GM19099 (cell line): ENCODE measurements around the gene OTULIN.

Experiments
- POLR2A ChIP-seq: IDR thresholded peaks from 3 replicates; pipeline ENCODE4 v1.6.1; 2011; ENCODE audit warnings: low read depth; ENCODE audit not compliant: insufficient read length; ENCODE audit errors: extremely low read depth

The OTULIN gene

DNA sequence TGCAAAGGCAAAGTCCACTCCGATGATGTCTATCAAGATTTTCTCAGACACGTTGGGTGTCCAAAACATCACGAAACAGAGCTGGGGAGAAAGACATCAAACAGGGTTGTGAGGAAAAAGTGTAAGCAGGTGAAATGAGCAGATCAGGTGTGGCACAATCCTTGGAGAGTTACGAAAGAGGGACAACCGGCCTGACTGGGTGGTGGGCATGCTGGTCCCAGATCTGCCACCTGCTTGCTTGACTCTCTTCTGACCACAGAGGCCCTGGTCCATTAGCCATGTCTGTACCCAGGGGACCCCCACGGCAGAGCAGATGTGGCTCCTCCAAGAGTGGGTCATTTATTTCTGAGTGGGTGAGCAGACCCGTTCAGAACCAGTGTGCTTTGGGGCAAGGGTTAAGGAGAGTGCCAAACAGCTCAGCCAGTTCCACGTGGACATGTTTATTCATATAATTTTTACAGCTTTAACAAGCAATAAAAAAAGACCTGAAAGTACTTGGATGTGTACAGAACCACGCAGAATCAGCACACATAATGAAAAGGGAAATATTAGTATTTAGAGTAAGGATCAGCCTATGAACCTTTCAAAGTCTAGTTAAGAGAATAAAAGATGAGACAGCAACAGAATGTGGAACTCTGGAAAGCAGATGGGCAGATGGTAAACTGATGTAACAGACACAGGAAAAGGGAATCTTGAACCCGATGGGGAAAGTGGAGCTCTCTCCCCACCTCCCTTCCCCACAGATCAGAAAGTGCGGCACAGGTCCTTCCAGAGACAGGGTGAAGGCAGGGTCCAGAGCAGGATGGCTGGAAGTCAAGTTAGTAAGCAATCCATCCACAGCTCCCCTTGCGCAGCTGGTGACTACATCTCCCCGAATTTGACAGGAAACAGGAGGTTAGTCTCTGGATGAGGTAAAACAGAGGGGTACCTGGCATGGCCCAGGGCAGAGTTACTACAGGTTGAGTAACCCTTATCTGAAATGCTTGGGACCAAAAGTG is 52.5 kb downstream of the OTULIN start:
- TF ChIP-seq POLR2A, result no peak

DNA sequence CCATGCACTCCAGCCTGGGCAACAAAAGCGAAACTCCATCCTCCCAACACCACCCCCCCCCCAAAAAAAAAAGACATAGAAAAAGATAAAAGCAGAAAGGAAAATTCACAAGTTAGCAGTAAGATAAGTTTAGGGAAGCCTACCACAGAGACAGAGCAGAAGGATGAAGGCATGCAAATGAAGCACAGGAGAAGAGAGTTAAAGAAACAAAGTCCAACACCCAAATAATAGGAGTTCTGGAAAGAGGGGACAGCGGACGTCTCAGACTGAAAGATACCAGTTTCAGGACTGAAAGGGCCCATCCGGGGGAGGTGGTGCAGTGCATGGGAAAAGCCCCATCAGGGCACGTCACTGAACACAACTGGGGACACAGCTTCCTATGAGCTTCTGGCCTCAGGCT is 54.3 kb downstream of the OTULIN start:
- TF ChIP-seq POLR2A, result no peak

DNA sequence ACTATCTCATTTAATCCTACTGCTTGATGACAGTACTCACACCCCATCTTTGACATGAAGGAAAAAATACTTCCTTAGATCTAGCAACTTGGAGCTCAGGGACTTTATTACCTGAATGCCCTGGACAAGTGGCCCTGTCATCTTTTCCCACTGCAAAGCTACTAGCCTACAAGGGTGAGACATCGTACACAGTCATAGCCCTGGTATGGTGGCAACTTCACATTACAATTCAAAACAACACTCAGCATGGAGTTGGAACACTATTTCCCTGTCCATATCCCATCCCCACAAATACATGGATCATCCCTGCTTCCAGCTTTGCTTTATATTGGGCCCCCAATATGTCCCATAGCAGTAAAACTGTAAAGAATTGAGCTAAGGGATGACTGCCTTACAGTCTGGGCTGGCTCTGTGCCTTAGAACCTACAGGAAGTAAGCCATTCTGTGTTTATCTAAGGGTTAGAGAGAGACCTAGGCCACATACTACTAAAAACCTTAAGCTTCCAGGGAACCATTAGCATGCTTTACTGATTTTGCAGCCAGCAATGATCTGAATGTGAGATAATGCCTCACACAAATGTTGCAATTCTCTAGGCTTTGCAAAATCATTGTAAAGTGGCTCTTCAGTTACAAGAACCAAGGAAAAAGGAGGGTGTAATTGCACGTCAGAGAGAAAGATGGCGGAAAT is 55.9 kb downstream of the OTULIN start:
- TF ChIP-seq POLR2A, result no peak

DNA sequence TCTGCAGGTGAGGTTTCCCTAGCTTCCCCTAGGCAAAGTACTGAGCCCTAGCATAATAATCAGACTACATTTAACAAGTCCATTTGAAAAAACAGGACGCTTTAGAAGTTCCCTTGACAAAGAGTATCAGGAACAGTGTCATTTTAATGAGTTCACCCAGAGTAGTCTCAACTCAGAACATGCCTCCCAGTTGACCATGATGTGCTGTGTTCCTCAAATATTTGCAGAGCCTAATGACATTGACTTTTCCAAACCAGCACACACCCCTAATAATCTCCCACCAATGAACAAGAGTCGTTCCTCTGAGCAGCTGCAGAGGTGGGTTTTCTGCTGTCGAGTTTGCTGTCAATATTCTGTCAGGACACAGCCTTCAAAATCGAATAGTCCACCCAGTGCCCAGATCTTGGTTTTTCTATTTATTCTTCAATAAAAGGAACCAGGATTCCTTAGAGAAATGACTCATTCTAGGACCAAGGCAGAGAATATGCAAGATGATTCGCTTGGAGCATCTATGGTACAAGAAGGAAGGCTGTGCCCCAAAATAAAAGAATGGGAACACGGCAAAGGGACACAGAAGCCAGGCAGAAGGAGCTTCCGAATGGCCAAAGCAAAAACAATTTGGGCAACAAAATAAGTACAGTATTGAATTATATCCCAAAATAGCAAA is 57.6 kb downstream of the OTULIN start:
- TF ChIP-seq POLR2A, result no peak

DNA sequence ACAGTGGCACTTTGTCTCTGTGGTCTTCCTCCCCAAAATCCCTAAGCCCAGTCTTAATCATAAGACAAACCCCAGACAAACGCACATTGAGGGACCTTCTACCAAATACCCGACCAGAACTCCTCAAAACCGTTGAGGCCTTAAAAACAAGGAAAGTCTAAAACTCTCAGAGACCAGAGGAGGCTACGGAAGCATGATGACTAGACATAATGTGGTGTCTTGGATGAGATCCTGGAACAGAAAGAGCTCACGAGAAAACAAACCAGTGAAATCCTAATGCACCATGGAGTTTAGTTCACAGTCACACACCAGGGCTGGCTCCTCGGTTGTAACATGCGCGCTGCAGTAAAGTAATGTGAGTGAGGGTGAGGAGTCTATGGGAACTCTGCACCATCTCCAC is 58.4 kb downstream of the OTULIN start:
- TF ChIP-seq POLR2A, result no peak

DNA sequence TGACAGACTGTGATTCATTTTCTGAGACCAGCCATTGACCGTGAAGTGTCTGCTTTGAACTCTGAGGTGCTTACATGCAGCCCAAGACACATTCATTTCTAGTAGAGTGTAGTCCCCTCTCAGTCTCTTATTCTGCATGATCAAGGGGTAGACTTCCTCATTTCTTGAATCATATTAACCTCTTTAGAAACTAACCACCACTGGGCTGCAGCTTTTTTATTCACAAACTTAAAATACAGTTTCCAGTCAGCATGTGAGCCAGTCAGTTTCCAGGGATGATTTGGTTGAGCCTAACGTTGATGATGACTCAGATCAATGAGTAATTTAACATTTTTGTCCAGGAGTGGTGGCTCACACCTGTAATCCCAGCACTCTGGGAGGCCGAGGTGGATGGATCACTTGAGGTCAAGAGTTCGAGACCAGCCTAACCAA is 59.2 kb downstream of the OTULIN start:
- no peak for TF ChIP-seq POLR2A

DNA sequence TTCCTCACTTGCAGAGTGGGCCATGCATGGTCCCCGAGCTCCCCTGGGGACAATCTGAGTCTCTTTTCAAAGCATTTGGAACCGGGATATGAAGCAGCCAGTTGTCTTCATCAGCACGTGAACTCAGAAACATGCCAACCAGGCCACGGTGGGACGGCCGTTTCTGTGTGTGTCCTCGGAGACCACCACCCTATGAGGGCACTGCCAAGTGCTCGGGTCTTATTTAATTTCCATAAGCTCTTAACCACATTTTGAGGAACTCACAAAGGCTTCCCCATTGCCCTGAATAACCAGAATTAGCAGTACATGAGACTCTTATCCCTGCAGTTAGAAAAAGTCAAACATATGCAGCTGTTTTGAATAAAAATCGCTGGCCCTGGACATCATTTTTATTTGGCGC is 60.1 kb downstream of the OTULIN start:
- TF ChIP-seq POLR2A, result no peak

DNA sequence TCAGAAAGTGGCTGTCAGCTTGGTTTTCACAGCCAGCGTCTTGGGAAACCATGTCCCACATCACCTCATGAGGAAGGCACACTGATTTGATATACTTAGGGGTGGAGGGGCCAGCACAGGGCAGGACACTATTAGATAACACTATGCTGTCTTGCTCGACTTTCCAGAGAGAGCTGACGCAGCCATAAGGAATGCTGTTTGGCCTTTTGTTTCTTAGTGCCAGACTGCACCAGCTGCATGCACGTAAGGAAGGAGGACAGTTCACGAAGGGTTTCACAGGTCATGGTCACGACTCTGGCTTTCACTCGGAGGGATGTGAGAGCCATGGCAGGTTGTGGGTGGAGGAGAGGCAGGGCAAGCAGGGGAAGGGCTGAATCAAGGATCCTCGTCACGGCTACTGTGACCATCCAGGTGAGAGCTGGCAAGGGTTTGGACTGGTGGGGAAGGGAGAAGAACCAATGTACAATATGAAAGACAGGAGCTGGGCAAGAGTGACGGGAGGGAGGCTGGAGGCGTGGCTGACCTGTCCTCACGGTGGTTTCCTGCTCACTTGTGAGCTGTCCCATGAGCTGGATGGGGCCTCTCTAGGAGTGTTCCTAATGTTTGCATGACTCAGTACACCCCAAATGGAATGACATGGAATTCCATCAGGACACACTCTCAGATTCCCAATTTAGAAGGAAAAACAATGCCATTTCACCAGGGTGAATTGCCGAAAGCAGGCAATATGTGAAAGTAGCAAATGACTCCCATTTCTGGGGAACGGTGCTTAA is 61.7 kb downstream of the OTULIN start:
- no peak for TF ChIP-seq POLR2A

DNA sequence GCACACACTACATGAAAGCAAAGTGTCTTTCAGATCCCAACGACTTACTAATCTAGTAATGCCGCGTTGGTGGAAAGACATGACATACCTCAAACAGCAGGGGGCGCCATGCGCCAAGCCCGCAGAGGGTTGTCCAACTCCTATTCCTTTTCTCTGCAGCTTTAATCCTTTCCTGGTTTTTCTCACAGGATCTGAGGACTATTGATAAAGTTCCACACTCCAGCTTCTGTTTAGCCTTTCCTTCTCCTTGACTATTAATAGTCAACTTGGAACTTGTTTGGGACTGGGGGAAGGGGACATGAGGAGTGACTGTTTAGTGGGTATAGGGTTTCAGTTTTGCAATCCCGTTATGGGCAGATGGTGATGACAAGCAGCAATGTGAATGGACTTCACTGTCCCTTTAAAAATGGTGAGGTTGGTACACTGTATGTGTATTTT is 62.9 kb downstream of the OTULIN start:
- no peak for TF ChIP-seq POLR2A

DNA sequence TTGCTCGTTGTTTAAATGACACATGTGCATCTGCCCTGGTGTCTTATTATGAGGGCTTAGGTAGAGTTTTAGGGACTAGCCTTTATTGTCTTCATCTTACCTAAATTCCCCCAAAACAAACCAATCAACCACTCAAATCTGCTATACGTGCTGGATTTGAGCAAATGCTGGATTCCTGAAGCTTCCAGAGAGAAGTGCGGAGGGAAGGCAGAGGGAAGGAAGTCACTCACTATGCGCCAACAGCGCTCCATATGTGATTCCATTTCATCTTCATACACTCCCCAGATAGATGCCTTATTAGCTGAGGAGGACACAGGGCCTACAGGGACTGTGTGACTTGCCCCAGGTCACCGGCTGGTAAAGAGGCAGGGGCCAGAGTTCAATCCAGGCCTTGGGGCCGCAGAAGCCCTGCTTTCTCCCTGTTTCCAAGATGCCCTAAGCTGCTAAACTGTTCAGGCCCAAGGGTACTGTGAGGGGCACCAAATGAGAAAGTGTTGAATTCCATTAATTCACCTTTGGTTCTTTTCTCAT is 63.5 kb downstream of the OTULIN start:
- TF ChIP-seq POLR2A, result no peak

DNA sequence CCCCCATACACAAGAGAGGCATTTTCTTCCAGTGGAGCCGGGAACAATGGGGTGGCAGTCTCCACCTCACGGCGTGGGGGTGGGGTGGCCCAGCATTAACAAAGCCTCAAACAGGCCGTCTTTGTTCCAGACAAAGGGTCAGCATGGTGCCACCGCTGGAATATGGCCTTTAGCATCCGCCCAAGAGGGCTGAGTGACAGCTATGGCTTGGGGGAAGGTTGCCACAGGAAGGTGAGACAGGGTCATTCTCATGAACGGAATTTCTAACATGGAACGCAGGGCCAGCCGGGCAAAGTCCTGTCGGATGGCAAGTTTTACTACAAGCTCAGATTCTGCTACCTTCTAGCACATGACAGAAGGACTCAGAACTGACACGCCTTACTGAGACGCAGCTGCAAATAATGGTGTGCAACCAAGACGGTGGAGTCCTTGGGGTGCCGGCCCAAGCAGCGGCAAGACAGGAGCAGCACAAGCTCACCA is 64.0 kb downstream of the OTULIN start:
- TF ChIP-seq POLR2A, result no peak

DNA sequence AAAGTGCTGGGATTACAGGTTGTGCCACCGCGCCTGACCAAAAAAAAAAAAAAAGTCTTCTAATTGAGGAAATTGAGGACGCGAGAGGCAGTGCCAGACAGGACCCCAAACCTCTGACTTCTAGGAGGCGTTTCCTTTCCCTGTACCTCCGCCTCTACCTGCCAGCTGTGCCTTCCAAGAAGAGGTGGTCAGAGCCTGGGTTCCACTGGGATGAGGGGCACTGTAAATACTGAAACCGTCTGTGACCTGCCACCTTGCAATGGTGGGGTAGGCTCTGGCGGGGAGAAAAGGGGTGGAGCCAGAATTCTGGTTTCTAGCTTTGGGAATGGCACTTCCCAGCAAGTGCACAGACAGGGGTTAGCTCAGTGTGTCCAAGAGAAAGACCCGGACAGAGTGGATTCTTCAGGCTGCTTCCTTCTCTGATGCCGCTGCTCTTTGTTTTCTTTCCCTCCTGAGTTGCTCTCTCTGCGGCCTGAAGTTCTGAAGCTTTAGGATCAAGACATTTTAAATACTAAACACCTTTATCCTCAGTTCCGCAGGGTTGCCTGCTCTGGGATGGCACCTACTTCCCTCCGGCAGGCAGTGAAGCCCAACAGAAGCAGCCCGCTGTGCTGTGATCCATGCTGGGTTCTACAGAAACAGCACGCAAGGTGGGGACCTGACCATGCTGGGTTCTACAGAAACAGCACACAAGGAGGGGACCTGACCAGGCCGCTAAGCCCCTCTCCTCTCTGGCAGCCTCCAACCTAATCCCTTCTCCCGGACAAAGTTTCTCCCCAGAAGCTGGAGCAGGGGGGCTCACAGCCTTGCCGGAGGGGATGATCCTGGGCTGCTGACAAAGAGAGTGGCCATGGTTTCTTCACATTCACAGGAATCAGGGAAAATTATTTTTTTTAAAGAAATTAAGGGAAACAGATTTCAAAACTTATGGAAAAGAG is 65.2 kb downstream of the OTULIN start:
- TF ChIP-seq POLR2A, result no peak

DNA sequence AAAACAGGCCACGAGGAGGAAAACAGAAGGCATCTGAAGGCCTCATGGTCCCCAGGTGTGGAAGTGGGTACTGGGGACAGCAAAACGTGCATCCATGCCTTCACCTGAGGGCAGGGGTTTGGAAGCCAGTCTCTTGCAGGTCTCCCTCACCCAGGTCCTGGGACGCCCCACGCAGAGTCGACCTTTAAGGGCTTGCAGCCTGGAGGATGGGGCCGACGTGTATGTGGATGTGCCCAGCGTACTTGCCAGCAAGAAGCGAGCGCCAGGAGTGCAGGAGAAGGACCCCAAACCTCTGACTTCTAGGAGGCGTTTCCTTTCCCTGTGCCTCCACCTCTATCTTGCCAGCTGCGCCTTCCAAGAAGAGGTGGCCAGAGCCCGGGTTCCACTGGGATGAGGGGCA is 65.9 kb downstream of the OTULIN start:
- TF ChIP-seq POLR2A, result no peak

DNA sequence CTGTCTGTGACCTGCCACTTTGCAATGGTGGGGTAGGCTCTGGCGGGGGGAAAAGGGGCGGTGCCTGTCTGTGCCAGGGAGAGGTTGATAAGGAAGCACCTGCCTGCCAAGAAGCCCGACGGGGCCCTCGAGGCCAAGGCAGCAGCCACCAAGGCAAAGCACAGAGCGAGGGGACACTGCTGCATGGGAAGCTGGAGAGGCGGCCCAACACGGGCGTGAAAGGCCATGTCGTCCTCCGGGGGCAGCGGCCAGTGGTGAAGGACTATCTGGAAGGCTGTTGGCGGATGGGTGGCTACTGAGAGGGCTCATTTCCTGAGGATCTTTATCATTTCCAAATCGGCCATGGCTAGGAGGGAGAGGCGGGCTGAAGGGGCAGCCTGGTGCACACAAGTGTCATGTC is 66.4 kb downstream of the OTULIN start:
- TF ChIP-seq POLR2A, result no peak

DNA sequence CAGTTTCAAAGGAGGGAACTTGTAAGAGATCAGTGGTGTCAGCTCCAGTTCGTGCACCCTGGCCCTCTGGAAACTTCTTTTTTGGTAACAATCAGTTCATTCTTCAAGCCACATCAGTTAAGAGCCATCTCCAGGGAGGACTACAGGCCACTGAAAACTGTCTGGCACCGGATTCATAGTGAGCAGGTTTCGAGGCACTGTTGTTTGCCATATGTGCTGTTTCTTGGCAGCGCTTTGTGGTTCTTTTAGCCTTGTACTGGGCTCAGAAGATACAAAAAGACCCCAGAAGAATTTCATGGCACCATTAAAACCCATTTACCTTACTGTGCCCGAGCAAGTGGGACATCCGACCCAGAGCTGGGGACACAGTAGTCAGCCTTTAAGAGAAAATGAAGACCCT is 68.5 kb downstream of the OTULIN start:
- TF ChIP-seq POLR2A, result no peak
